ENCODE measurements around the gene DNM1L.

- TF ChIP-seq CTCF (IDR thresholded peaks at IDR 0.05) (no peak), POLR2A (IDR thresholded peaks at IDR 0.05) (no peak), POLR2AphosphoS5 (IDR thresholded peaks at IDR 0.05) (no peak), EP300 (IDR thresholded peaks at IDR 0.05) (no peak)
These were observed 57.3 kb downstream of the DNM1L start for GRCh38 chr12:32736445-32736844.

All from upper lobe of left lung (tissue), 4 donors.